GM18861 (cell line): Measurements from ENCODE around the gene MZT2A.
"Not testable (repeated sequence)": the region's sequence is repeated elsewhere in the genome, so short reads cannot be mapped to it uniquely, and the experiment has no call there.

Experiments
- ATAC-seq: cut with Tn5 transposase; IDR thresholded peaks from one replicate; pipeline ENCODE4 v1.9.1; 2021; ENCODE audit not compliant: unreplicated experiment

Gene MZT2A

GRCh38 chr2:131492015-131492417, at the start of gene MZT2A:
Gene MZT2A, minus strand, starts transcription at chr2:131492397. Its CDS starts 21 bp downstream, at chr2:131492376.
- peak; percentile 1 for ATAC-seq

- not testable (repeated sequence) for ATAC-seq
These were observed 46.7 kb upstream of the MZT2A start for GRCh38 chr2:131538856-131539255.

DNA sequence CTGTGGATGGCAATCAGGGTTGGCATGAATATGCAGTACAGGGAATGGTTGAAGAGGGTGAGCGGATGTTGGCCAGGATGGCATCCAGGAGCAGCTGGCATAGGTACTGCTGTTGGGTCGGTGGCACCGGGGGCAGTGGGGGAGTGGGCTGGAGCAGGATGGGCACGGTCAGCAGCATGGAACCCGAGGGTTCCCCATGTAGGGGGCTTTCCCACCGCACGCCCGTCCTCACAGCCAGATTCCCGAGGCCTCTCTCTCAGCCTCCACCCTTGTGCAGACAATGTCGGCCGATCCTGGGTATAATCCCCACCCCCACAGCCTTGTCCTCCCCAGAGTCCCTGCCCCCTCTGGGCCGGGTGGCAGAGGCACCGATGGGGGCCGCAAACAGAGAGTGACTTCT, 44.6 kb upstream of the MZT2A start:
- not testable (repeated sequence) for ATAC-seq

GRCh38 chr2:131535951-131536826, 44.0 kb upstream of the MZT2A start:
- ATAC-seq, result not testable (repeated sequence)

DNA sequence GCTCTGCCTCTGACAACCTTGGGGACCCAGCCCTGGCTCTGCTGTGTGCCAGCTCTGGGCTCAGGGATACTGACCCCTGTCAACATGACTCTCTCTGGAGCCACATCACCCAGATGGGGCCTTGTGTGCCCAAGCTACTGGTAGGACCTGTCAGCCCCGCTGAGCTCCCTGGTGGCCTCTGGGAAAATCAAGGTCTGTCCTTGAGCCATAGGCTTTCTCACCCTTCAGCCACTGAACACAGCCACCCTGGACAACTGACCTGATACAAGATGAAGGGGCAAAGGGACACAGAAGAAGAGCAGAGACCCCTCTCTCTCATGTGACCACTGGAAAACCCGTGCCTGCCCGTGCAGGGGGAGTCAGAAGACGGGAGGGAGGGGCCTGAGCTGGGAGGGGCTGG, 43.3 kb upstream of the MZT2A start:
- no peak for ATAC-seq

DNA sequence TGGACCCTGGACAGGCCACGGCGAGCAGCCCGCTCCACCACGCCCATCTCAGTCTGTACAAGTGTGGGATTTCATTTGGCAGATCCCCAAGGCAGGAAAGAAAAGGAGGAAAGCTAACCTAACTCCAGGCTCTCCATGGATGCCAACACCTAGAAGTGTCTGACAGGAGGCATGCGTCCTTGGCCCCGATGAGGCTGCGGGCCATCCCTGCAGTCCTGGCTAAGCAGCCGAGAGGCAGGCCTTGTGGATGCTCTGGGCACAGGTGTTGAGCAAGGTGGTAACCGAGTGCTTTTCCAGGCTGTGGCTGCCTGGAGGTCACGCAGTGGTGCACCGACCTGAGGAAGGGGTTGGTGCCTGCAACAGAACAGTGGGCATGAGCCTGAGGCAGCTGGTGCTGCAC, 42.8 kb upstream of the MZT2A start:
- ATAC-seq, result not testable (repeated sequence)

DNA sequence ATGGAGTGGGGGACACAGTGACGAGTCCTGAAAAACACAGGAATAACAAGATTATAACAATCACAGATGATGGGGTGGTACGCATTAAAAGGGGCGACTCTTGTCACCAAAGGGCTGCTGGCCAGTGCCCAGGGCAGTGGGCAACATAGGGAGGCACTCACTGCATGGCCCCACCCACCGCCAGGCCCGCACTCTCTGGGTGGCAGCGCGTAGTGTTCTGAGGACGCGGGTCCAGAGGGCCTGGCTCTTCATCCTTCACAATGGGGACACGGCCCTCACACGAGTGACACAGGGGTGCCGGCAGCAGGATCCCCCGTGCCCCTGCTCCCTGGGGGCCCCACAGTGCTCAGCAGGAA, 42.1 kb upstream of the MZT2A start:
- ATAC-seq, result not testable (repeated sequence)

- not testable (repeated sequence) for ATAC-seq
These were observed 41.6 kb upstream of the MZT2A start for GRCh38 chr2:131533609-131534316.

DNA sequence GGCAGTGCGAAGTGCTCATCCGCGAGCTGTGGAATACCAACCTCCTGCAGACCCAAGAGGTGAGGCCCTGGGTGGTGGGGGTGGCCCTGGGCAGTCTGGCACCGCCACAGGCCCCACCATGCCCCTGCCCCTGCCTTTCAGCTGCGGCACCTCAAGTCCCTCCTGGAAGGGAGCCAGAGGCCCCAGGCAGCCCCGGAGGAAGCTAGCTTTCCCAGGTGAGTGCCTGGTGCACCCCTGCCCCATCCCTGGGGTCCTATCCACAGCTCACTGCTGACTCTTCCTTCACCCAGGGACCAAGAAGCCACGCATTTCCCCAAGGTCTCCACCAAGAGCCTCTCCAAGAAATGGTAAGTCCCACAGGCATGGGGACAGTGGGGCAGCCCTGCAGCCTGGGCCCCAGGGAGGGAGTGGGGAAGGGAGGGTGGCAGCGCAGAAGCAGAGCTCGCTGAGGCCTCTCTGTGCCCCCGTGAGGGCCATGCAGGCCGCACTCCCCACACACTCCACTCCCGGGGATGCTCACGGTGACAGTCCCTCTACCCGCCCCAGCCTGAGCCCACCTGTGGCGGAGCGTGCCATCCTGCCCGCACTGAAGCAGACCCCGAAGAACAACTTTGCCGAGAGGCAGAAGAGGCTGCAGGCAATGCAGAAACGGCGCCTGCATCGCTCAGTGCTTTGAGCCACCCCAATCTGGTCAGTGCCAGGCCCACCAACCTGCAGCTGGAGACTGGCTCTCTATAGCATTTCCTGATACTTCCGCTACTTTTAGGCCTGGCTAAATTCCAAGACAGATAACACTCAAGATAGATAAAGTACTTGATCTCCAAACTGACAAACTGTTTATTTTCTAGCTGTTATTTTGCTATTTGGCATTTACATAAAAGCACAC, 40.8 kb upstream of the MZT2A start:
- ATAC-seq, result not testable (repeated sequence)

DNA sequence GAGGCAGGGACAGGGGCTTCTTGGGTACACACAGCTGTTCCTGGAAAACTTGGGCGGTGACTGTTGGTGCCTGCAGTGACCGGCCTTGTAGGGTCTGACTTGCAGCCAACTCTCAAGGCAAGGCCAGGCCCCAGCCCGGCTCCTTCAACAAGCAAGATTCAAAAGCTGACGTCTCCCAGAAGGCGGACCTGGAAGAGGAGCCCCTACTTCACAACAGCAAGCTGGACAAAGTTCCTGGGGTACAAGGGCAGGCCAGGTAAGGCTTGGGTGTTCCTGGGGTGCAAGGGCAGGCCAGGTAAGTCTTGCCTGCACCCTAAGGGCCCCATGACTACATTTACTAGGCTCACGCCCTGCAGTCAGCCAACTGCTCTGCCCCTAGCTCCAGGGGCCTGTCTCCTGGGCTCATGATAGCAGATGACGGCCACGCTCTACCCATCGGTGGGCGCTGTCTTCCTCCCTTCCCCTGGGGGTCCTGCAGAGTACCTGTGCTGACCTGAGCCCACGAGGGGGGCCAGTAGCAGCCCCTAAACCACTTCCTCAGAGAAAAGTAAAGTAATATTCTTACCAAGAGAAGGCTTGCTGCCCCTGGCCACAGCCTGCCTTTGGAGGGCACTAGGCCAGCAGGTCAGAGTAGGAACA, 39.5 kb upstream of the MZT2A start:
- ATAC-seq, result not testable (repeated sequence)

DNA sequence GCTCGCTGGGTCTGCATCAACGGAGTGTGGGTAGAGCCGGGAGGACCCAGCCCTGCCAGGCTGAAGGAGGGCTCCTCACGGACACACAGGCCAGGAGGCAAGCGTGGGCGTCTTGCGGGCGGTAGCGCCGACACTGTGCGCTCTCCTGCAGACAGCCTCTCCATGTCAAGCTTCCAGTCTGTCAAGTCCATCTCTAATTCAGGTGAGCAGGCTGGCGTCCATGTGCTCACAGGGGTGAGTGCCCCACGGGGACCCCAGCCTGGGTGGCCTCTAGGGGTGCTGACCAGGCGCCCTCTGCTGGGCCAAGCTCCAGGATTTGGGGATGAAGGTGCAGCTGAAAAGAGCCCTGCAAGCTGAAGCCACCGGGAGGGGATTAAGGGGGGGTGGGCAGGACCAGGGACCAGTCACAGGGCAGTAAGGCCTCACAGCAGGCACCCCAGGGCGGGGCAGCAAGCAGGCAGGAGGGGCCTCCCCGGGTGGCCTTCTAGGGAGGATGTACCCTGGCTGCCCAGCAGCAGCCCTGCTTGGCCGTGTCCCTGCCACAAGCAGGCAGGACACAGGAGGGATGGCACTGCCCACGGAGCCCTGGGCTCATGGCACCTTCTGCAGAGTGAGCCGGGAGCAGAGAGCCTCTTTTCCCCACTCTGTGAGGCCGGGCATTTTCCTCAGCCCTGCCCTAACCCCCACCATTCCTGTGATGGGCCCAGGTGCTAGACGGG, 38.6 kb upstream of the MZT2A start:
- not testable (repeated sequence) for ATAC-seq

GRCh38 chr2:131529864-131530445, 37.8 kb upstream of the MZT2A start:
- not testable (repeated sequence) for ATAC-seq

DNA sequence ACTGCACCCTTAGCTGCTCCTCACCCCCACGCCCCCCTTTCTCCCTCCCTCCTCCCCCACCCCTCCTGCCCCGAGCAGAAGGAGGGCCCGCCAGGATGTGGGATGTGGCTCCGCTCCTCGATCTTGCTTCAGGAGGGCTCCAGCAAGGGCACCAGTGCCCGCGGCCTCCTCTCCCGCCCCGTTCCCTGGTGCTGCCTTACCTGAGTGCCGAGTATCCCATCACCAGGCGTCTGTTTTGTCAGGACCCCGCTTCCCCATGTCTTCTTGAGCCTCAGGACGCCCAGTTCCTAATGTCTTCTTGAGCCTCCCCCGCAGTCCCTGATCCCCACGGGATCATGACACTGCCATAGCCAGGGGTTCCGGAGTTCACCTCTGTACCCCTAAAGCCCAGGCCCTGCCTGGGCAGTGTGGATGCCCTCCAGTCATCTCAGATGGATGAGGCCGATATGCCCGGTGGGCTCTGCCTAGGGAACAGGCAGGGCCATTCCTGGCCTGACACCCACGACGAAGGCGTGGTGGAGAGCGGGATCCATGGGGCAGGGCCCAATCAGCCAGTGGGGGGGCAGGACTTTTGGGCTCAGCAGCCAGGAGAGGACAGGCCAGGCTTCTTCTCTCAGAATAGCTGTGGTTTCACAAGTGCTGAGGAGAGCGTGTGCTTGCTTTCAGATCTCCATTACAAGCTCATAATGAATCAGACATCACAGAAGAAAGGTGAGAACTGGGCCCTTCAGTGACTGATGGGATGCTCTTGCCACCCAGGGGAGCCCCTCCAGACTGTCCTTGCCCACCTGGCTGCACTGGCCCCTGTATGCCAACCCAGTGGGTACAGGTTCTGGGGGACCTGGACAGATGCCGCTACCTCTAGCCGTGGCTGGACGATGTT, 37.0 kb upstream of the MZT2A start:
- ATAC-seq, result not testable (repeated sequence)

- ATAC-seq, result peak; percentile 94
These were observed 35.2 kb upstream of the MZT2A start, which contains the start of gene CCDC74A for GRCh38 chr2:131527131-131528001. Gene CCDC74A, plus strand, starts transcription at chr2:131527888. Its CDS starts 83 bp downstream, at chr2:131527971.

DNA sequence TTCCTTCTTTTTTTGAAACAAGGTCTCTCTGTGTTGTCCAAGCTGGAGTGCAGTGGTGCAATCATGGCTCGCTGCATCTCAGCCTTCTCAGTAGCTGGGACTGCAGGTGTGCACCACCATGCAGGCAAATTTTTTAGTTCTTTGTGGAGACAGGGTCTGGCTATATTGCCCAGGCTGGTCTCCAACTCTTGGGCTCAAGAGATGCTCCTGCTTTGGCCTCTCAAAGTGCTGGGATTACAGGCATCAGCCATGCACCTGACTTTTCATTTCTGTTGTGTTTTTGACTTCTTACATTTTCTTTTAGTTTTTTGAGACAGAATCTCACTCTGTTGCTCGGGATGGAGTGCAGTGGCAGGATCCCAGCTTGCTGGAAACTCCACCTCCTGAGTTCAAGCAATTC, 33.1 kb upstream of the MZT2A start:
- ATAC-seq, result not testable (repeated sequence)

DNA sequence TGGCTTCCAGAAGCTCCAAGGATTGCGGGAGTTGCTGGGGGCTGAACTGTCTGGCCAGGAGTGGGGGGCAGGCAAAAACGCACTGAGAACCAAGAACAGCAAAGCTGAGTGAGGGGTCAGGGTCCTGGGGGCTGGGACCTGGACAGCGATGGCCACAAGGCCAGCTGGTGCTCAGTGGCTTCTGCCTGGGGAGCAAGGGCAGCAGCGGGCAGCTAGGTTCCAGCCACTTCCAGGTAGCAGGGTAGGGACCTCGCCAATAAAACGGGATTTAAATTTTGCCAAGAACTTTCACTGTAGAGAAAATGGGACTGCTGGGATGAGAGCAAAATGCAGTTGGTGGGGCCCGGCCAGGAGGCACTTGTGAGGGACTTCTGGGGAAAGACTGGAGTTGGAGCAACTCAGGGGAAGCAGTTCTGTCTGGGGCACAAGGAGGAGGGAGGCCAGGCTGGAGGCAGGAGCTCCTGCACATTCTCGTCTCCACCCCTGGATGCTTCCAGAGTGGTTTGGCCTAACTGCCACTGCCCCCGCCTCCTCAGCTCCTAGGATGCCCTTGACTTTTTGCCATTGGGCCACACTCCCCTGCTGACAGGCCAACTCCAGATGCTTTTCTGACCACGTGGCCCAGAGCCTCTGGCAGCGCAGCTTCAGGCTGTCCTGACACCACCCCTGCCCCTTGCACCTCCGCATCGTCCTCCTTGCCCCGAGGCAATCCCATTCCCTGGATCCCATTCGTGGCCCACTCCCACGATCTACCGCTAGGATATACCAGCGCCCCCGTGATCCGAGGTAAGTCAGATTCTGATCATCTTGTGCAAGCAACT, 30.0 kb upstream of the MZT2A start:
- no peak for ATAC-seq

DNA sequence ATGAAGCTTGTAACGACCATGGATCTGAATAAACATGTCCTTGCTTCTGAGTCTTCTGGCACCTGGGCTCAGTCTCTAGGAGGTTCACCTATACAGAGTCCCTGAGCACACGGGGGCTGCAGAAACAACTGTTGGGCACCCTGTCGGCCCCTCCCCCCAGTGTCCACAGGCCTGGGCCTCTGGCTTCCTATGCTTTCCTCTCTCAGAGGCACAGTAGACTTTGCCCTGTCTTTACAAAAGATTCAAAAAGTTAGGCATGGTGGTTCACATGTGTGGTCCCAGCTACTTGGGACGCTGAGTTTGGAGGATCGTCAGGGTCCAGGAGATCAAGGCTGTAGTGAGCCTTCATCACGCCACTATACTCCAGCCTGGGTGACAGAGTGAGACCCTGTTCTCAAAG, 29.3 kb upstream of the MZT2A start:
- not testable (repeated sequence) for ATAC-seq
